Activated naive CD8-positive, alpha-beta T cell treated with anti-CD3 and anti-CD28 coated beads, Interleukin-2, amount 10 ng/mL, durations not matched to agents 7 days and 5 days (primary cell): ENCODE data around the gene CLDN22. TPM values are rescaled to one million over a fixed set of nuclear protein-coding genes. Genes with fewer than 3 reads are reported as not detected.
"Not testable (repeated sequence)": the region's sequence is repeated elsewhere in the genome, so short reads cannot be mapped to it uniquely, and the experiment has no call there.

ENCODE experiments used
- ATAC-seq: fragments of 150-1000 bp; cut with Tn5 transposase; one replicate; pipeline ENCODE4 v1.10.0; 2021; ENCODE audit warnings: low read depth, moderate library complexity
- POLR2A ChIA-PET: fragments of 350-600 bp; sonication (Branson Sonifier 250); formaldehyde crosslinking; loops from one replicate; lab custom pipeline; 2021; ENCODE audit warnings: antibody characterized with exemption; lab: Charles Lee
- DNase-seq: peaks from one replicate; pipeline ENCODE4 v3.0.0; 2021
- H3K27ac Mint-ChIP-seq: one replicate; pipeline ENCODE4 v1.8.0; 2022; ENCODE audit warnings: mild to moderate bottlenecking, mixed read lengths
- H3K27me3 Mint-ChIP-seq: one replicate; pipeline ENCODE4 v1.8.0; 2022; ENCODE audit warnings: mild to moderate bottlenecking, moderate library complexity, mixed read lengths
- H3K36me3 Mint-ChIP-seq: one replicate; pipeline ENCODE4 v1.8.0; 2021; ENCODE audit warnings: mild to moderate bottlenecking, mixed read lengths
- H3K4me1 Mint-ChIP-seq: one replicate; pipeline ENCODE4 v1.8.0; 2021; ENCODE audit warnings: mixed read lengths
- H3K4me3 Mint-ChIP-seq: one replicate; pipeline ENCODE4 v1.8.0; 2022; ENCODE audit warnings: mild to moderate bottlenecking, moderate library complexity, mixed read lengths
- H3K9me3 Mint-ChIP-seq: one replicate; pipeline ENCODE4 v1.8.0; 2021; ENCODE audit warnings: mixed read lengths
- total RNA-seq, 2 experiments: library from RNA; stranded (reverse); gene quantifications; one replicate each; pipeline ENCODE4 v1.2.3, GENCODE V29; 2021

CLDN22 gene
- total RNA-seq, 2 experiments from 2014 or later = not detected

DNA sequence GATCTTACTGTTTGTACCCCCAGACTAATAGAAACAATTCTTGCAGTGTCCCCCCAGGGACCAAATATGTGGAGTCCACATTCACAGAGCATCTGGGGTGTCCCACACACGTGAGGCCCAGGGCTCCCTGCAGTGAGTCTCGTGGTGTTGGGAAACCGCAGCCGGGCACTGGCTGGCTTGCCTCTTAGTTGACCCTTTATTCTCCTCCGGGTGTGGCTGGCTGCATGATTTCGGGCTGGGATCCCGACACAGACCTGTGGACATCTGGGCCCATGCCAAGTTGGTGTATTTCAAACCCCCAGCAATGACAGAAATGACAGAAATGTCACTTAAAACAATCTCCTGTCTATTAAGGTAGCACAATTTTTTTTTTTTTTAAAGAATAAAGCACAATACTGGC is 17.8 kb upstream of the CLDN22 start:
- ATAC-seq (no peak), DNase-seq (no peak)
- H3K27me3 Mint-ChIP-seq = peaks cover 31% of the 10 kb centered on the region
- H3K4me3 Mint-ChIP-seq = no peak overlapping the region
- H3K36me3 Mint-ChIP-seq = no peaks in the 10 kb centered on the region
- no peaks in the 10 kb centered on the region for H3K9me3 Mint-ChIP-seq
- H3K4me1 Mint-ChIP-seq = peaks cover 9% of the 10 kb centered on the region
- POLR2A ChIA-PET = no interaction called here
- H3K27ac Mint-ChIP-seq = no peak overlapping the region

DNA sequence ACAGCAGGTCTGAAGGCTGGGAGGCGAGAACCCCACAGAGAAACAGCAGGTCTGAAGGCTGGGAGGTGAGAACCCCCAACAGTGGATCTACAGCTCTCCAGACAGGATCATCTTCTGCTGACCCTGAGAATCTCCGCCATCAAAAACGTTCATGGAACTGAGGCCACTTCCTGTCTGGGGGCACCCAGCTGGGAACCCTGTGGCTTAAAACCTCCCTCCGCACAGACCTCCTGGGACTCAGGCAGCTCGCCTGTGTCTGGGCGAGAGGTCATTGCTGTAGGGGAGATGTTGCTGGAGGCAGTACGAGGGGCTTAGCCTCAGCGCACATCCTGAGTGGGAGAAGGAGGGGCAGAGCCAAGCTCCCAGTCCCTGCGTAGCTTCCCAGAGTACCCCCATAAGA is 17.3 kb upstream of the CLDN22 start:
- Mint-ChIP-seq H3K9me3 (no peaks in the 10 kb centered on the region), H3K4me1 (peaks cover 9% of the 10 kb centered on the region), H3K4me3 (no peak overlapping the region), H3K36me3 (no peaks in the 10 kb centered on the region), H3K27ac (no peak overlapping the region), H3K27me3 (peaks cover 36% of the 10 kb centered on the region)
- ATAC-seq (no peak), DNase-seq (no peak)
- POLR2A ChIA-PET = no interaction called here

DNA sequence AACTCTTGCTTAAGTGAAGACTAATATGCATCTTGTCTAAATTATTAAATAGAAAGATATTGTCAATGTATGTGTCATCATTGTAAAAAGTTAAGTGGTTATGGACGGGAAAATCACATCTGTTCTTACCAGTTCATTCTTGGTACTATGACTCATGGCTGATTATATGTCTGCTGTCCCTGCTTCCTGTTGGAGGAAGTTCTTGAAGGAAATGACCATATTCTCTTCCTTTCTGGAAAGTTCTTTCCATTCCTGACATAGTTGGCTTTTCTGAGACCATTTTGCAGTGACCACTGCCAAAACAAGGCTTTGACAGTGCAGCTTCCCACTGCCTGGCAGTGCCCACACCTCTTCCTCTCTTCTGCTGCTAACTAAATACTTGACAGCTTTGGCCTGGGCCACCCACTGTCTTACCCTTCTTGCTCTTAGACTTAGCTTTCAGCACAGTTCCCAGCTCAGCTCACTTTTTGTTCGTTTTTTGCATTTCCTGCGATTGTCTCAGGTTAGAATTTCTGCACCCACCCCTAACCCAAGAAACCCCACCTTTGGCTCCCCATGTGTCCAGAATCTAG is 15.4 kb upstream of the CLDN22 start:
- H3K27me3 Mint-ChIP-seq = peaks cover 22% of the 10 kb centered on the region
- H3K4me3 Mint-ChIP-seq = no peak overlapping the region
- peaks cover 9% of the 10 kb centered on the region for H3K4me1 Mint-ChIP-seq
- H3K27ac Mint-ChIP-seq = no peak overlapping the region
- no peaks in the 10 kb centered on the region for H3K9me3 Mint-ChIP-seq
- ATAC-seq (peak; percentile 33), DNase-seq (no peak)
- POLR2A ChIA-PET = no interaction called here
- no peaks in the 10 kb centered on the region for H3K36me3 Mint-ChIP-seq

DNA sequence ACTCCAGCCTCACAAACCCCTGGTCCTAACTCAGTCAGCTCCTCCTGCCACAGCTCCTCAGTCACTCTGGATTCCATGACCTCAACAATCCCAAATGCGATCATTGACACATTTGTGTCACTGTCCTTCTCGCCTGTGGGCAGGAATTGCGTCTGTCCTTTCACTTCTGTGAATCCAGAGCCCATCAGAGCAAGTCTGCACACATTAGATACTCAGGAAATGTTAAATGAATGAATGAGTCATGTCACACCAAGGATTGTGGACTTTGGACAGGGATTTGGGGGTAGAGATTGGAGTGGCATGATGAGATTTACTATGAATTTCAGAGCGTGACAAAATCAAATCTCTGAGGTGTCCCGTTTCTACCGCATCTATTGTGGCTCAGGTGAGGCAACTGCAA is 13.9 kb upstream of the CLDN22 start:
- H3K9me3 Mint-ChIP-seq = peaks cover under 1% of the 10 kb centered on the region
- ATAC-seq (no peak), DNase-seq (no peak)
- POLR2A ChIA-PET = no interaction called here
- H3K27me3 Mint-ChIP-seq = peaks cover 18% of the 10 kb centered on the region
- H3K27ac Mint-ChIP-seq = no peak overlapping the region
- peaks cover 9% of the 10 kb centered on the region for H3K4me1 Mint-ChIP-seq
- H3K36me3 Mint-ChIP-seq = no peaks in the 10 kb centered on the region
- no peak overlapping the region for H3K4me3 Mint-ChIP-seq

DNA sequence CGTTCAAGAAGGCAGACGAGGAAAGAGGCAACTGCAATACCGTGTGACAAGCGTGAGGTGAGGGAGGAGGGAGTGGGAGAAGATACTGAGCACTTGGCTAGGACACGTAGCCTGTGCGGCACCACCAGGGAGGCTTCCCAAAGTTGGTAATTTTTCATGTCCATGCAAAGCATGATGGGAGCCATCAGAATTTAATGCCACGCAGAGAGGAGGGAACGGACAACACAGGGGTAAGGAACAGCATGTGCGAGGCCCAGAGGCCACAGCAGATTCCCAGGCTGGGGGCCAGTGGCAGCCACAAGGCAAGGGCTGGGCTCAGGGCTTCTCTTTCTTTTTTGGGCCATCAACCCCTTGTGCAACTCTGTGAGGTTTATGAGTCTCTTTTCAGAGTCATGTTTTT is 13.1 kb upstream of the CLDN22 start:
- Mint-ChIP-seq H3K4me1 (peaks cover 9% of the 10 kb centered on the region), H3K27me3 (peaks cover 17% of the 10 kb centered on the region), H3K4me3 (no peak overlapping the region), H3K27ac (no peak overlapping the region), H3K9me3 (peaks cover 2% of the 10 kb centered on the region), H3K36me3 (no peaks in the 10 kb centered on the region)
- no peak for ATAC-seq
- DNase-seq = no peak
- POLR2A ChIA-PET = no interaction called here

DNA sequence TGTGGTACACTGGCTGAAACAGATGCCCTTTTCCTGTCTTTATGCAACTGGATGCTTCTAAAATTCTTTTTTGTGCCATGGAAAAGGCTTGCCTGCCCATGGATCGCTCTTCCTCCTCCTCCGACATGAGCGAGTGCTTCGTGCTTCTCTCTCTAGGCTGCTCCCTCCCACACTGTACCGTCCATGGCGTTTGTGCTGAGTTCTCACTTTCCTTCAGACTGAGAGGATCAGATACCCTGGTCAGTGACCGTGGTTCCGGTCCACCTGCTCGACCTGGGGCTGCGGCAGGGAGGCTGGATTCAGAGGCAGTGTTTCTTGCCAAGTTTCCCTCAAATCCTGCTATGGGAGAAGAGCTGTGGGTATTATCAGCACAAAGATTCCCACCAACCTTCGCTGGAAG is 12.4 kb upstream of the CLDN22 start:
- H3K9me3 Mint-ChIP-seq = peaks cover 2% of the 10 kb centered on the region
- POLR2A ChIA-PET = no interaction called here
- peaks cover 17% of the 10 kb centered on the region for H3K27me3 Mint-ChIP-seq
- H3K36me3 Mint-ChIP-seq = no peaks in the 10 kb centered on the region
- no peak overlapping the region for H3K27ac Mint-ChIP-seq
- peaks cover 9% of the 10 kb centered on the region for H3K4me1 Mint-ChIP-seq
- ATAC-seq = no peak
- no peak for DNase-seq
- H3K4me3 Mint-ChIP-seq = no peak overlapping the region

DNA sequence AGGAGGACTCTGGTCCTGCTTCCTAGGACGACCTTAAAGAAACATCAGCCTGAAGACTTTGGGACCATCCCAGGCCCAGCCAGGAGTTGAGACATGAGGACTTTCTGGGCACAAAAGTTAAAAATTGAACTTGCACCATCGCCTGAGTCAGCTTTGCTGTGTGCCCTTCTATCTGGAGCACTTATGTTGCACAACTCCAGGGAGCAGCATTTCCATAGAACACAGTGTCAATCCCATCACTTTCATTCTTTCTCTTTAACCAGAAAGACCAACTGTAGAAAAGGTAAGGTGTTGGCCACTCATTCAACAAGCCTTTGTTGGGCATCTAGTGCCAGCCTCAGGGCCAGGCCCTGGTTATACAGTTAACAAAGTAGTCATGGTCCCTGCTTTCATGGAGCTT is 10.8 kb upstream of the CLDN22 start:
- POLR2A ChIA-PET = no interaction called here
- no peak overlapping the region for H3K27ac Mint-ChIP-seq
- DNase-seq (no peak), ATAC-seq (no peak)
- H3K27me3 Mint-ChIP-seq = peaks cover 15% of the 10 kb centered on the region
- peaks cover 4% of the 10 kb centered on the region for H3K4me1 Mint-ChIP-seq
- peaks cover 2% of the 10 kb centered on the region for H3K9me3 Mint-ChIP-seq
- H3K36me3 Mint-ChIP-seq = peaks cover 2% of the 10 kb centered on the region
- H3K4me3 Mint-ChIP-seq = no peak overlapping the region

DNA sequence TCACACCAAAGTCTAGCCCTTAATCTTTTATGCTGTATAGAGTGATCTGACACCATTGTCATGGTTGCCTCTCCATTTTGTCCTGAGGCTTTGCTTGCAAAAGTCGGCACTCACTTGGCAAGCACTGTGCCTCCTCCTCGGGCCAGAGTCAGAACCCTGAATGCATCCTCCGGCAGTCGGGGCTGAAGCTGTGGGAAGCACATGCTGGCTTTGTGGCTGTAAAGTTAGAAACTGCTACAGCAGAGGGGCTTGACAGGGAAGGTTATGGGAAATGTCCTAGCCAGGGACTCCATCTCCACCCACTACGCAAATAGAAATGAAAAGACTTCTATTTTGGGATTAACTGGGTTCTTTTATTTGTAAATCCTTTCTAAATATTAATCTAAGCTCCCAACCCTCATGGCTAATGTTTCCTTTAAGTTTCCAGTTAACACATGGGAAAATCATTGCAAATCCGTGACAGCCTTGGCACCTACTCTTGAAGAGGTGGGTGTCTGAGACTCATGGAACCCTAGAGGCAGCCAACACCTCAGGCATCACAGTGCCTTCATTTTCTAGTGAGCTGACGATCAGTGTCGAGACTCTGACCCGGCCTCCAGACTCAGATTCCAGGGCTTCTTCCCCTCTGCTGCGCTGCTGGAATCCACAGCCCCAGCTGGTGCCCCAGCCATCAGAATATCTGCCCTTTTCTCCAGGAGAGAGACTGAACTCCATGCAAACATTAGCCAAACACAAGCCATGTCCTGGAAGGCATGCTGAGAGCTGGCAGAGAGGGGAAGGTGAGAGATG is 10.1 kb upstream of the CLDN22 start:
- no peaks in the 10 kb centered on the region for H3K4me1 Mint-ChIP-seq
- POLR2A ChIA-PET = no interaction called here

DNA sequence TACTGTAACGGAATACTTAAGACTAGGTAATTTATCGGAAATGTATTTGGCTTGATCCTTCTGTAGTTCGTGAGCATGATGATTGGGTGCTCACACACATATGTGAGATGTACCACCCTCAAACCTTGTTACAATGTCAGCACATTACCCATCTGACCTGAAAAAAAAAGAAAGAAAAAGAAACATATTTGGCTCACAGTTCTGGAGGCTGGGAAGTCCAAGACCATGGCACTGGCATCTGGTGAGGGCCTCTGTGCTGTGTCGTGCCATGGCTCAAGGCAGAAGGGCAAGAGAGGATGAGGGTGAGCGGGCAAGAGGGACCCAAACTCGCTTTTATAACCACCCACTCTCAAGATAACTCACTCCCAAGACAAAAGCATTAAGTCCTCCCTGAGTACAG is 9.2 kb upstream of the CLDN22 start:
- no peak for DNase-seq
- Mint-ChIP-seq H3K4me3 (no peak overlapping the region), H3K27me3 (peaks cover 14% of the 10 kb centered on the region), H3K27ac (no peak overlapping the region), H3K4me1 (no peaks in the 10 kb centered on the region), H3K36me3 (peaks cover 2% of the 10 kb centered on the region), H3K9me3 (peaks cover 2% of the 10 kb centered on the region)
- POLR2A ChIA-PET = no interaction called here
- no peak for ATAC-seq

More for the DNA sequence above, 10.1 kb upstream of the CLDN22 start:
- Mint-ChIP-seq H3K36me3 (peaks cover 2% of the 10 kb centered on the region), H3K9me3 (peaks cover 2% of the 10 kb centered on the region), H3K4me3 (no peak overlapping the region), H3K27me3 (peaks cover 15% of the 10 kb centered on the region), H3K27ac (no peak overlapping the region)
- ATAC-seq (no peak), DNase-seq (no peak)

DNA sequence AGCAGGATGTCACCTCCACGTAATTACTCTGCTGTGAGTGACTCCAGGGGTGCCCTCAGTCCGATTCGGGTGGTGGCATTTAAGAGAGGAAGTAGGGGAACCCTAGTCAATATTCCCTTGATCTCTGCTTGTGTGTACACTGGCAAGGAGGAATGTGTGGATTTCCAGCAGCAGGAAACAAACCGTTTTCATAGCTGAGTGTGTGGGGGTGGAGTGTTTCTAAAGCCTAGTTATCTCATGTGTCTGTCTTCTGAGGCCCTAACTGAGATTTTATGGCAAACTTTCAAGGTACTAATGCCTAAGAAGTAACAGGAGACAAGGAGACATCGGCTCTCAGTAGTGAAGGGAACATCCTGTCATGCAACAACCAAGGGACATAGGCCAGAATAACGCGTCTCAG is 8.8 kb upstream of the CLDN22 start:
- no peaks in the 10 kb centered on the region for H3K4me1 Mint-ChIP-seq
- H3K9me3 Mint-ChIP-seq = peaks cover 2% of the 10 kb centered on the region
- POLR2A ChIA-PET = no interaction called here
- H3K36me3 Mint-ChIP-seq = peaks cover 2% of the 10 kb centered on the region
- ATAC-seq (no peak), DNase-seq (no peak)
- peaks cover 13% of the 10 kb centered on the region for H3K27me3 Mint-ChIP-seq
- no peak overlapping the region for H3K4me3 Mint-ChIP-seq
- no peak overlapping the region for H3K27ac Mint-ChIP-seq

DNA sequence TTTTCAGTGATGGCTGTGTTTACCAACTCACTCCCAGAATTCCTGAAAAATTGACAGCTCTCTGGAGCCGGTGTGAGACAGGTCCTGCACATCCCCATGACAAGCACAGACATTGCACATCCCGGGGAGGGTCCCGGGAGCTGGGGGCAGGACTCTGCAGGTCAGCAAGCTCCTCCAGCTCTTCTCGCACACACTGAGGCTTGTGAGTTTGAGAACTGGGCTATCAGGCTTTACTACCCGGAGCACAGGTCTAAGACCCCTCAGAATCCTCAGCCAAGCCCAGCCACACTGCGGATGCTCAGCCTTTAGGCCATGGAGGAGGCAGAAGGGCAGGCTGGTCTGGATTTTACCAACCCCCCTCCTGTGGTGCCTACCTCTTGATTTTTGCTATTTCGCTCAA is 7.8 kb upstream of the CLDN22 start:
- Mint-ChIP-seq H3K27ac (no peak overlapping the region), H3K27me3 (peaks cover 10% of the 10 kb centered on the region), H3K36me3 (peaks cover 2% of the 10 kb centered on the region), H3K9me3 (peaks cover 2% of the 10 kb centered on the region), H3K4me3 (no peak overlapping the region), H3K4me1 (no peaks in the 10 kb centered on the region)
- no peak for ATAC-seq
- POLR2A ChIA-PET = no interaction called here
- DNase-seq = no peak

DNA sequence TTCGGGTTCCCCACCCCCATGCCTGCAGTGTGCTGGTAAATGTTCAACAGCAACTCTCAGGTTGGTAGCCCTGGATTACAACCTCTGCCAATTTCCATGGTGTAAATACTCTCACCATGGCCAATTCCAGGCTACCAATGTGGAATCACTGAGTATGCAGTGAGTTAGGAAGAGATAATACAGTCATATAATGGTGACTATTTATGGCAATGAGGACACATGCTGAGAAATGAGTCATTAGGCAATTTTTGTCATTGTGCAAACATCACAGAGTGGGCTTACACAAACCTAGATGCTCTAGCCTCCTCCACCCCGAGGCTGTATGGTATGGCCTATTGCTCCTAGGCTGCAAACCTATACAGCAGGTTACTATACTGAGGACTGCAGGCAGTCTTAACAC is 6.8 kb upstream of the CLDN22 start:
- H3K27me3 Mint-ChIP-seq = peaks cover 4% of the 10 kb centered on the region
- no peak for DNase-seq
- no peak overlapping the region for H3K27ac Mint-ChIP-seq
- H3K36me3 Mint-ChIP-seq = peaks cover 2% of the 10 kb centered on the region
- POLR2A ChIA-PET = no interaction called here
- H3K9me3 Mint-ChIP-seq = peaks cover 2% of the 10 kb centered on the region
- no peak overlapping the region for H3K4me3 Mint-ChIP-seq
- ATAC-seq = no peak
- peaks cover 2% of the 10 kb centered on the region for H3K4me1 Mint-ChIP-seq

DNA sequence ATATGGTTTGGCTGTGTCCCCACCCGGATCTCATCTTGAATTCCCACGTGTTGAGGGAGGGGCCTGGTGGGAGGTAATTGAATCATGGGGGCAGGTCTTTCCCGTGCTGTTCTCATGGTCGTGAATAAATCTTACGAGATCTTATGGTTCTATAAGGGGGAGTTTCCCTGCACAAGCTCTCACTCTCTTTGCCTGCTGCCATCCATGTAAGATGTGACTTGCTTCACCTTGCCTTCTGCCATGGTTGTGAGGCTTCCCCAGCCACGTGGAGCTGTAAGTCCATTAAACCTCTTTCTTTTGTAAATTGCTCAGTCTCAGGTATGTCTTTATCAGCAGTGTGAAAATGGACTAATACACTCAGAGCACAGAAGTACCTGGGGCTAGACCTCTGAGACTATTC is 6.3 kb upstream of the CLDN22 start:
- H3K4me3 Mint-ChIP-seq, ATAC-seq, H3K36me3 Mint-ChIP-seq, H3K9me3 Mint-ChIP-seq, POLR2A ChIA-PET, DNase-seq, H3K27ac Mint-ChIP-seq, H3K27me3 Mint-ChIP-seq, H3K4me1 Mint-ChIP-seq: not testable (repeated sequence)

DNA sequence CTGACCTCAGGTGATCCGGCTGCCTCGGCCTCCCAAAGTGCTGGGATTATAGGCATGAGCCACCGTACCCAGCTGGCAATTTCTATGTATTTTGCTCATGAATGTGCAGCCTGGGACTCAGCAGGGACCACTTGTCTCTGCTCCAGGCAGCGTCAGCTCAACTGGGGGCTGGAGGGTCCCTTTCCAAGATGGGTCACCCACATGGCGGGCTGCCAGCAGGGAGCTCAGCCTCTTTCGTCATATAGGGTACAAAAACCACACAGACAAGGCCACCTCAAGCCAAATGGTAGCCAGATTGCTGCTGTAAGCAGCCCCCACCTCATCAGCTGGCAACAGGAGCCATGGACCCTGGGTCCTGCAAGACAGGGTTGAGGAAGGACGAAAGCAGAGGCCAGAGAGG is 4.5 kb upstream of the CLDN22 start:
- ATAC-seq = no peak
- POLR2A ChIA-PET = interaction anchor here (1.1 kb wide), 1 partner anchor 119 kb away, joined by 3 read pairs; the partner anchor contains the start of gene CDKN2AIP
- Mint-ChIP-seq H3K4me1 (peaks cover 18% of the 10 kb centered on the region), H3K4me3 (no peak overlapping the region), H3K36me3 (peaks cover 2% of the 10 kb centered on the region), H3K9me3 (peaks cover 2% of the 10 kb centered on the region), H3K27me3 (peaks cover 4% of the 10 kb centered on the region), H3K27ac (no peak overlapping the region)
- no peak for DNase-seq
